ENCODE results near the gene PRDX4. TPM values are rescaled to one million over a fixed set of nuclear protein-coding genes. Genes with fewer than 3 reads are reported as not detected.

The PRDX4 gene
- total RNA-seq, 1 experiment from 2014 or later, result 132 TPM

DNA sequence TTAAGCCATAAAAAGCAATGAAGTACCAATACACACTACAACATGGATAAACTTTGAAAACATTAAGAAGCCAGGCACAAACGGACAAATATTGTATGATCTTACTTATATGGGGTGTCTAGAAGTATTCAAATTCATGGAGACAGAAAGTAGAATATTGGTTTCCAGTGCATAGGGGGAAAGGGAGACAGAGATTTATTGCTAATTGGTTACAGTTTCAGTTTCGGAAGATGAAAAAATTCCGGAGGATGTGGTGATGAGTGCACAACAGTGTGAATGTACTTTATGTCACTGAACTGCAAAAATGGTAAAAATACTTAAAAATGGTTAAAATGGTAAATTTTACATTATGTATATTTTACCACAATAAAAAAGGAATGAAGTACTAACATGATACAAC lies 5.1 kb upstream of the PRDX4 start:
- no TSS peak for BruUV-seq (replicated peaks)
- Mint-ChIP-seq H3K36me3 (ENCODE audit: insufficient read depth, unreplicated experiment) (peaks cover 7% of the 10 kb centered on the region), H3K4me3 (ENCODE audit: low read depth, unreplicated experiment) (no peak overlapping the region), H3K27me3 (ENCODE audit: unreplicated experiment) (no peaks in the 10 kb centered on the region), H3K4me1 (ENCODE audit: low read depth, unreplicated experiment) (no peaks in the 10 kb centered on the region), H3K9me3 (ENCODE audit: low read depth, unreplicated experiment) (no peaks in the 10 kb centered on the region), H3K27ac (ENCODE audit: unreplicated experiment) (no peak overlapping the region)
- CTCF ChIA-PET, result no interaction called here
- no peak for DNase-seq
- TF ChIP-seq, protein P1, sequence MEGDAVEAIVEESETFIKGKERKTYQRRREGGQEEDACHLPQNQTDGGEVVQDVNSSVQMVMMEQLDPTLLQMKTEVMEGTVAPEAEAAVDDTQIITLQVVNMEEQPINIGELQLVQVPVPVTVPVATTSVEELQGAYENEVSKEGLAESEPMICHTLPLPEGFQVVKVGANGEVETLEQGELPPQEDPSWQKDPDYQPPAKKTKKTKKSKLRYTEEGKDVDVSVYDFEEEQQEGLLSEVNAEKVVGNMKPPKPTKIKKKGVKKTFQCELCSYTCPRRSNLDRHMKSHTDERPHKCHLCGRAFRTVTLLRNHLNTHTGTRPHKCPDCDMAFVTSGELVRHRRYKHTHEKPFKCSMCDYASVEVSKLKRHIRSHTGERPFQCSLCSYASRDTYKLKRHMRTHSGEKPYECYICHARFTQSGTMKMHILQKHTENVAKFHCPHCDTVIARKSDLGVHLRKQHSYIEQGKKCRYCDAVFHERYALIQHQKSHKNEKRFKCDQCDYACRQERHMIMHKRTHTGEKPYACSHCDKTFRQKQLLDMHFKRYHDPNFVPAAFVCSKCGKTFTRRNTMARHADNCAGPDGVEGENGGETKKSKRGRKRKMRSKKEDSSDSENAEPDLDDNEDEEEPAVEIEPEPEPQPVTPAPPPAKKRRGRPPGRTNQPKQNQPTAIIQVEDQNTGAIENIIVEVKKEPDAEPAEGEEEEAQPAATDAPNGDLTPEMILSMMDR (IDR thresholded peaks at IDR 0.05; ENCODE audit: unreplicated experiment), result no peak
- intact Hi-C loops (cut with micrococcal nuclease; ENCODE audit: unreplicated experiment), result no loop called here

DNA sequence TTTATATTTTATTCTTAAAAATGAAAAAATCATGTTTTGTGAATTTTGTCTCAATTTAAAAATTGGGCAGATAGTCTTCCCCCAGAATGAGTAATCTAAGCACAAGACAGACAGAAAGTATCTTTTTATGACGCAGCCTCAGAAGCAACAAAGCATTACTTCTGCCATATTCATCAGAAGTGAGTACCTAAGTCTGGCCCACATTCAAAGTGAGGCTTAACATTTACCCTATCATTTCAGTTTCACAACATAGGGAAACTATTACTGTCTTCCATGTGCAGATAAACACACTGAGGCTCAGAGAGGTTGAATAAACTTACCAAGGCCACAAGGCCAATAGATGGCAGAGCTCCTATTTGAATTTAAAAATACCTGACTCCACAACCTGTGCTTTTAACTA lies 4.4 kb upstream of the PRDX4 start:
- DNase-seq, result no peak
- TF ChIP-seq, protein P1 (IDR thresholded peaks at IDR 0.05; ENCODE audit: unreplicated experiment), result no peak
- no TSS peak for BruUV-seq (replicated peaks)
- Mint-ChIP-seq H3K4me1 (ENCODE audit: low read depth, unreplicated experiment) (no peaks in the 10 kb centered on the region), H3K4me3 (ENCODE audit: low read depth, unreplicated experiment) (no peak overlapping the region), H3K36me3 (ENCODE audit: insufficient read depth, unreplicated experiment) (peaks cover 14% of the 10 kb centered on the region), H3K27ac (ENCODE audit: unreplicated experiment) (no peak overlapping the region), H3K27me3 (ENCODE audit: unreplicated experiment) (no peaks in the 10 kb centered on the region), H3K9me3 (ENCODE audit: low read depth, unreplicated experiment) (no peaks in the 10 kb centered on the region)
- intact Hi-C loops (cut with micrococcal nuclease; ENCODE audit: unreplicated experiment), result no loop called here
- CTCF ChIA-PET, result no interaction called here

DNA sequence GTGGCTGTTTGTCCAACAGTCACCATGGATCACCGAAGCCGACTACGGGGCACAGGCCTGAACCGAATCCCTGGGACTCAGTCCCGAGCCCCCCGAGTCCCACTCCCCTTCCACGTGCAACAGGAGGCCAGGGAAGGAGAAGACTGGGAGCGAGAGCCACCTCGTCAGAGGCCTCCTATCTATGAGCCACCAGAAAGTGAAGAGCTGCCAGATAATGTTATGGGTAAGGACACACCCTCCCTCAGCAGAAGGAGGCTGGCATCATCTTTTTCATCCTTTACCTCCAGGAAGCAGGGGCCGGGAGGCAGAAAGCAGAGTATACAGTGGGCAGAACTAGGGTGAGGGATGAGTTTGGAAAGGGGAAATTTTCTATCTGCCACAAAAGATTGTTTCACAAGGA lies 2.8 kb upstream of the PRDX4 start:
- H3K9me3 Mint-ChIP-seq (ENCODE audit: low read depth, unreplicated experiment), result no peaks in the 10 kb centered on the region
- H3K27ac Mint-ChIP-seq (ENCODE audit: unreplicated experiment), result no peak overlapping the region
- no peak overlapping the region for H3K4me3 Mint-ChIP-seq (ENCODE audit: low read depth, unreplicated experiment)
- CTCF ChIA-PET, result no interaction called here
- H3K4me1 Mint-ChIP-seq (ENCODE audit: low read depth, unreplicated experiment), result no peaks in the 10 kb centered on the region
- TF ChIP-seq, protein P1 (IDR thresholded peaks at IDR 0.05; ENCODE audit: unreplicated experiment), result no peak
- peaks cover 23% of the 10 kb centered on the region for H3K36me3 Mint-ChIP-seq (ENCODE audit: insufficient read depth, unreplicated experiment)
- BruUV-seq (replicated peaks), result no TSS peak
- intact Hi-C loops (cut with micrococcal nuclease; ENCODE audit: unreplicated experiment), result no loop called here
- DNase-seq, result no peak
- H3K27me3 Mint-ChIP-seq (ENCODE audit: unreplicated experiment), result no peaks in the 10 kb centered on the region

DNA sequence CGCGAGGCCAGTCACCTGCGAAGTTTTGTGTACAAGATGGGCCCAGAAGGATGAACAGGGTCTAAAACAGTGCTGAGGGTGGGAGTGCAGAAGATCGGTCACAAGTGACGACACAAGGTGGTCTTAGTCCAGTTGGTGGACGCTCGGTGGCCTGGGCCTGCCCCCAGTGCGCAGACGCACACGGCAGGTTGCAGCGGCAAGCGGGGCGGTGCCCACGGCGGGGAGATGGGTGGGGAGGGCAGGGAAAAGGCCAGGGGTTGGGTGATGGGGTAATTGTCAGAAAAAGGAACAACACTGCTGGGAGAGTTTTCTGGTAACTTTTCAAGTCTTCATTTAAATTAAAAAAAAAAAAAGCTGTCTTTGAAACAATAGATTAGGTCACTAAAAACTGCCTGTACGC lies 1.0 kb upstream of the PRDX4 start:
- Mint-ChIP-seq H3K4me3 (ENCODE audit: low read depth, unreplicated experiment) (no peak overlapping the region), H3K36me3 (ENCODE audit: insufficient read depth, unreplicated experiment) (peaks cover 28% of the 10 kb centered on the region), H3K27me3 (ENCODE audit: unreplicated experiment) (no peaks in the 10 kb centered on the region), H3K9me3 (ENCODE audit: low read depth, unreplicated experiment) (no peaks in the 10 kb centered on the region), H3K27ac (ENCODE audit: unreplicated experiment) (no peak overlapping the region), H3K4me1 (ENCODE audit: low read depth, unreplicated experiment) (no peaks in the 10 kb centered on the region)
- no TSS peak for BruUV-seq (replicated peaks)
- no peak for DNase-seq
- TF ChIP-seq, protein P1 (IDR thresholded peaks at IDR 0.05; ENCODE audit: unreplicated experiment), result no peak
- intact Hi-C loops (cut with micrococcal nuclease; ENCODE audit: unreplicated experiment), result no loop called here
- CTCF ChIA-PET, result no interaction called here

DNA sequence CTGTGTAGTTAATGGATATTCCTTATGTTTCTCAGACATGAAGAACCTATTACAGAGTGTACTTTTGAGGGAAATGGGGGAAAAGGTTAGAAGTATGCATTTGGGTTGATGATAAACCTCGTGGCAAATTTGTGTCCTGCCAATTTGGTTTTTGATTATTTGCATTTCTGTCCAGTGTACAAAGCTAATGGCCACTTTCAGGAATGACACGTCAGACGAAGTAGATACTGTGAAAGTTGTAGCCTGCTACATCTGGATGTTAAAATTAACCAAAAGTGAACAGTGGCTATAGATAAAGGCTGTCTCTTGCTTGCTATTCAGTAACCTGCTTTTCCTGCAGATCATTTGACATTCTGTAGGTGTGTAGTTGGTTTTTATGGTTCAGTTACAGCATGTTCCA lies 1.0 kb downstream of the PRDX4 start:
- intact Hi-C loops (cut with micrococcal nuclease; ENCODE audit: unreplicated experiment), result no loop called here
- Mint-ChIP-seq H3K4me1 (ENCODE audit: low read depth, unreplicated experiment) (no peaks in the 10 kb centered on the region), H3K36me3 (ENCODE audit: insufficient read depth, unreplicated experiment) (peaks cover 28% of the 10 kb centered on the region), H3K9me3 (ENCODE audit: low read depth, unreplicated experiment) (no peaks in the 10 kb centered on the region), H3K4me3 (ENCODE audit: low read depth, unreplicated experiment) (peak overlapping the region; percentile 82), H3K27ac (ENCODE audit: unreplicated experiment) (peak overlapping the region; percentile 47), H3K27me3 (ENCODE audit: unreplicated experiment) (no peaks in the 10 kb centered on the region)
- BruUV-seq (replicated peaks), result no TSS peak
- CTCF ChIA-PET, result no interaction called here
- DNase-seq, result no peak
- TF ChIP-seq, protein P1 (IDR thresholded peaks at IDR 0.05; ENCODE audit: unreplicated experiment), result no peak

All from Calu3 (cell line).